ENCODE results near the gene RIMKLA.

RIMKLA gene

GRCh38 chr1:42434340-42434739 is 53.7 kb downstream of the RIMKLA start:
- no peak overlapping the region for H4K91ac ChIP-seq (ENCODE audit: low read depth, low read length)
- H4K12ac ChIP-seq (ENCODE audit: low read depth, low read length) = no peak overlapping the region
- no peak overlapping the region for H3K4me3 ChIP-seq (ENCODE audit: low read depth, low read length)
- no peak overlapping the region for H3K9ac ChIP-seq (ENCODE audit: low read length)
- H2AK5ac ChIP-seq (ENCODE audit: low read length) = no peak overlapping the region
- H3K23ac ChIP-seq (ENCODE audit: low read length) = no peak overlapping the region
- no CpG with 5 or more reads among the region's 4 CpGs for WGBS (ENCODE audit: extremely low coverage, insufficient coverage, insufficient read length)
- no peaks in the 10 kb centered on the region for H3K9me3 ChIP-seq (ENCODE audit: insufficient read depth, low read depth, low read length)
- no peak overlapping the region for H2BK12ac ChIP-seq (ENCODE audit: low read length)
- H2BK5ac ChIP-seq (ENCODE audit: low read depth, low read length, poor library complexity) = no peak overlapping the region
- no peaks in the 10 kb centered on the region for H3K79me2 ChIP-seq (ENCODE audit: control insufficient read depth, insufficient read depth, low read length, poor library complexity)
- no peak overlapping the region for H3K18ac ChIP-seq (ENCODE audit: low read length)
- H3K79me1 ChIP-seq (ENCODE audit: low read length) = no peaks in the 10 kb centered on the region
- no peak overlapping the region for H3K14ac ChIP-seq (ENCODE audit: low read length)
- no peak overlapping the region for H2BK120ac ChIP-seq (ENCODE audit: insufficient read depth, low read length, poor library complexity)
- no peak overlapping the region for H2AFZ ChIP-seq (ENCODE audit: insufficient read depth, low read length, poor library complexity)
- H3K36me3 ChIP-seq (ENCODE audit: control insufficient read depth in 1 of 2, insufficient read depth in 2 of 2, low read length in 2 of 2) = no peaks in the 10 kb centered on the region
- no peaks in the 10 kb centered on the region for H3K27me3 ChIP-seq (ENCODE audit: insufficient read depth, low read length)
- H3K4ac ChIP-seq (ENCODE audit: low read depth, low read length) = no peak overlapping the region
- DNase-seq = no peak
- H3K4me2 ChIP-seq (ENCODE audit: low read length) = no peak overlapping the region
- H3K27ac ChIP-seq (ENCODE audit: low read depth, low read length) = no peak overlapping the region
- H4K8ac ChIP-seq (ENCODE audit: low read depth, low read length) = no peak overlapping the region
- peaks cover 0 to 7% of the 10 kb centered on the region in 2 experiments for H3K4me1 ChIP-seq (ENCODE audit: control insufficient read depth in 1 of 2, insufficient read depth in 2 of 2, low read length in 2 of 2)

- Histone ChIP-seq H2AK5ac (ENCODE audit: low read length) (no peak overlapping the region), H3K9ac (ENCODE audit: low read length) (no peak overlapping the region), H4K12ac (ENCODE audit: low read depth, low read length) (no peak overlapping the region), H3K23ac (ENCODE audit: low read length) (no peak overlapping the region), H3K9me3 (ENCODE audit: insufficient read depth, low read depth, low read length) (no peaks in the 10 kb centered on the region), H3K14ac (ENCODE audit: low read length) (no peak overlapping the region), H3K36me3 (ENCODE audit: control insufficient read depth in 1 of 2, insufficient read depth in 2 of 2, low read length in 2 of 2) (no peaks in the 10 kb centered on the region), H4K91ac (ENCODE audit: low read depth, low read length) (no peak overlapping the region), H3K27me3 (ENCODE audit: insufficient read depth, low read length) (no peaks in the 10 kb centered on the region), H3K18ac (ENCODE audit: low read length) (no peak overlapping the region), H2BK120ac (ENCODE audit: insufficient read depth, low read length, poor library complexity) (no peak overlapping the region), H3K27ac (ENCODE audit: low read depth, low read length) (no peak overlapping the region), H3K79me2 (ENCODE audit: control insufficient read depth, insufficient read depth, low read length, poor library complexity) (no peaks in the 10 kb centered on the region), H2BK12ac (ENCODE audit: low read length) (no peak overlapping the region), H3K79me1 (ENCODE audit: low read length) (no peaks in the 10 kb centered on the region), H4K8ac (ENCODE audit: low read depth, low read length) (no peak overlapping the region), H3K4ac (ENCODE audit: low read depth, low read length) (no peak overlapping the region), H3K4me2 (ENCODE audit: low read length) (no peak overlapping the region), H3K4me1 (ENCODE audit: control insufficient read depth in 1 of 2, insufficient read depth in 2 of 2, low read length in 2 of 2) (no peaks in the 10 kb centered on the region), H2AFZ (ENCODE audit: insufficient read depth, low read length, poor library complexity) (no peak overlapping the region), H3K4me3 (ENCODE audit: low read depth, low read length) (no peak overlapping the region), H2BK5ac (ENCODE audit: low read depth, low read length, poor library complexity) (no peak overlapping the region)
- WGBS (ENCODE audit: extremely low coverage, insufficient coverage, insufficient read length) = no CpG with 5 or more reads among the region's 2 CpGs
- DNase-seq = peak in 1 of 2 donors; percentile 69
Observed at GRCh38 chr1:42439940-42440339, 59.3 kb downstream of the RIMKLA start.

GRCh38 chr1:42442662-42443061 is 62.1 kb downstream of the RIMKLA start:
- no peak overlapping the region for H3K27ac ChIP-seq (ENCODE audit: low read depth, low read length)
- no peak overlapping the region for H2BK12ac ChIP-seq (ENCODE audit: low read length)
- H2BK5ac ChIP-seq (ENCODE audit: low read depth, low read length, poor library complexity) = no peak overlapping the region
- H3K79me2 ChIP-seq (ENCODE audit: control insufficient read depth, insufficient read depth, low read length, poor library complexity) = no peaks in the 10 kb centered on the region
- no peak overlapping the region for H3K14ac ChIP-seq (ENCODE audit: low read length)
- DNase-seq = no peak
- H4K8ac ChIP-seq (ENCODE audit: low read depth, low read length) = no peak overlapping the region
- no peaks in the 10 kb centered on the region for H3K27me3 ChIP-seq (ENCODE audit: insufficient read depth, low read length)
- H3K23ac ChIP-seq (ENCODE audit: low read length) = no peak overlapping the region
- H4K12ac ChIP-seq (ENCODE audit: low read depth, low read length) = no peak overlapping the region
- no peaks in the 10 kb centered on the region for H3K36me3 ChIP-seq (ENCODE audit: control insufficient read depth in 1 of 2, insufficient read depth in 2 of 2, low read length in 2 of 2)
- H3K9me3 ChIP-seq (ENCODE audit: insufficient read depth, low read depth, low read length) = no peaks in the 10 kb centered on the region
- no peak overlapping the region for H2AK5ac ChIP-seq (ENCODE audit: low read length)
- H3K79me1 ChIP-seq (ENCODE audit: low read length) = no peaks in the 10 kb centered on the region
- H3K4me2 ChIP-seq (ENCODE audit: low read length) = no peak overlapping the region
- H2BK120ac ChIP-seq (ENCODE audit: insufficient read depth, low read length, poor library complexity) = no peak overlapping the region
- H4K91ac ChIP-seq (ENCODE audit: low read depth, low read length) = no peak overlapping the region
- no CpG with 5 or more reads among the region's 2 CpGs for WGBS (ENCODE audit: extremely low coverage, insufficient coverage, insufficient read length)
- no peak overlapping the region for H2AFZ ChIP-seq (ENCODE audit: insufficient read depth, low read length, poor library complexity)
- H3K18ac ChIP-seq (ENCODE audit: low read length) = no peak overlapping the region
- no peaks in the 10 kb centered on the region for H3K4me1 ChIP-seq (ENCODE audit: control insufficient read depth in 1 of 2, insufficient read depth in 2 of 2, low read length in 2 of 2)
- no peak overlapping the region for H3K4me3 ChIP-seq (ENCODE audit: low read depth, low read length)
- H3K4ac ChIP-seq (ENCODE audit: low read depth, low read length) = no peak overlapping the region
- H3K9ac ChIP-seq (ENCODE audit: low read length) = no peak overlapping the region

- Histone ChIP-seq H2BK12ac (ENCODE audit: low read length) (no peak overlapping the region), H4K8ac (ENCODE audit: low read depth, low read length) (no peak overlapping the region), H3K18ac (ENCODE audit: low read length) (no peak overlapping the region), H4K12ac (ENCODE audit: low read depth, low read length) (no peak overlapping the region), H3K4me3 (ENCODE audit: low read depth, low read length) (no peak overlapping the region), H3K4me1 (ENCODE audit: control insufficient read depth in 1 of 2, insufficient read depth in 2 of 2, low read length in 2 of 2) (no peaks in the 10 kb centered on the region), H2BK120ac (ENCODE audit: insufficient read depth, low read length, poor library complexity) (no peak overlapping the region), H3K79me1 (ENCODE audit: low read length) (no peaks in the 10 kb centered on the region), H4K91ac (ENCODE audit: low read depth, low read length) (no peak overlapping the region), H3K4ac (ENCODE audit: low read depth, low read length) (no peak overlapping the region), H2AFZ (ENCODE audit: insufficient read depth, low read length, poor library complexity) (no peak overlapping the region), H3K36me3 (ENCODE audit: control insufficient read depth in 1 of 2, insufficient read depth in 2 of 2, low read length in 2 of 2) (no peaks in the 10 kb centered on the region), H3K14ac (ENCODE audit: low read length) (no peak overlapping the region), H2BK5ac (ENCODE audit: low read depth, low read length, poor library complexity) (no peak overlapping the region), H3K23ac (ENCODE audit: low read length) (no peak overlapping the region), H3K79me2 (ENCODE audit: control insufficient read depth, insufficient read depth, low read length, poor library complexity) (no peaks in the 10 kb centered on the region), H3K27ac (ENCODE audit: low read depth, low read length) (no peak overlapping the region), H3K9me3 (ENCODE audit: insufficient read depth, low read depth, low read length) (no peaks in the 10 kb centered on the region), H2AK5ac (ENCODE audit: low read length) (no peak overlapping the region), H3K27me3 (ENCODE audit: insufficient read depth, low read length) (no peaks in the 10 kb centered on the region), H3K9ac (ENCODE audit: low read length) (no peak overlapping the region), H3K4me2 (ENCODE audit: low read length) (no peak overlapping the region)
- no peak for DNase-seq
Observed at GRCh38 chr1:42449256-42449655, 68.7 kb downstream of the RIMKLA start.

Measured in trophoblast cell (in vitro differentiated cells and primary cell).